Karpas-422 (cell line): ENCODE measurements around the gene ZNF774. TPM values are rescaled to one million over a fixed set of nuclear protein-coding genes. Genes with fewer than 3 reads are reported as not detected.

Experiments
- DNase-seq: peaks from one replicate; pipeline ENCODE4 v3.0.0-alpha.2; 2015
- H2AFZ ChIP-seq: fragments of 200-600 bp; sonication (generic); 2 replicates; pipeline ENCODE4 v1.6.1; 2014; ENCODE audit warnings: antibody characterized with exemption, low read length, mixed read lengths
- H3K27ac ChIP-seq: fragments of 200-600 bp; sonication (generic); 2 replicates; pipeline ENCODE4 v1.5.1; 2014; ENCODE audit warnings: mild to moderate bottlenecking, low read length, moderate library complexity
- H3K27me3 ChIP-seq: fragments of 200-600 bp; sonication (generic); 2 replicates; pipeline ENCODE4 v1.6.1; 2014; ENCODE audit warnings: low read length, mixed read lengths
- H3K36me3 ChIP-seq: fragments of 200-600 bp; sonication (generic); 2 replicates; pipeline ENCODE4 v1.6.1; 2014; ENCODE audit warnings: low read length, mixed read lengths; ENCODE audit not compliant: insufficient read depth
- H3K4me1 ChIP-seq: fragments of 200-600 bp; sonication (generic); 2 replicates; pipeline ENCODE4 v1.6.1; 2014; ENCODE audit warnings: mild to moderate bottlenecking, low read length, mixed read lengths
- H3K4me2 ChIP-seq: fragments of 200-600 bp; sonication (generic); 2 replicates; pipeline ENCODE4 v1.6.1; 2014; ENCODE audit warnings: low read length, low read depth, mild to moderate bottlenecking; ENCODE audit not compliant: poor library complexity, severe bottlenecking
- H3K4me3 ChIP-seq: fragments of 200-600 bp; sonication (generic); 2 replicates; pipeline ENCODE4 v1.5.1; 2014; ENCODE audit warnings: mild to moderate bottlenecking, antibody characterized with exemption, low read length, mixed read lengths
- H3K79me2 ChIP-seq: fragments of 200-600 bp; sonication (generic); 2 replicates; pipeline ENCODE4 v1.6.1; 2014; ENCODE audit warnings: mild to moderate bottlenecking, low read length, mixed read lengths
- H3K9ac ChIP-seq: fragments of 200-600 bp; sonication (generic); 2 replicates; pipeline ENCODE4 v1.6.0; 2014; ENCODE audit warnings: low read length
- H3K9me2 ChIP-seq: fragments of 200-600 bp; sonication (generic), shearing (Covaris generic); replicated peaks from 2 replicates; pipeline ENCODE4 v1.6.0; 2014; ENCODE audit warnings: mild to moderate bottlenecking, low read length, moderate library complexity; ENCODE audit not compliant: insufficient read depth
- H3K9me3 ChIP-seq: fragments of 300-700, 200-600 bp; sonication (generic); 2 replicates; pipeline ENCODE4 v1.6.1; 2014; ENCODE audit warnings: low read length, mixed read lengths
- H4K20me1 ChIP-seq: fragments of 200-600 bp; sonication (generic); 2 replicates; pipeline ENCODE4 v1.6.1; 2014; ENCODE audit warnings: mild to moderate bottlenecking, antibody characterized with exemption, low read length, low read depth; ENCODE audit not compliant: insufficient read depth
- total RNA-seq: library from RNA; depleted of rRNA; stranded (reverse); fragments of >200 nt; shearing (Covaris generic); gene quantifications from 2 replicates; pipeline ENCODE4 v1.2.3, GENCODE V29; 2014; ENCODE audit warnings: low replicate concordance

The ZNF774 gene
- total RNA-seq, 1 experiment from 2014 or later: 0.34 TPM

DNA sequence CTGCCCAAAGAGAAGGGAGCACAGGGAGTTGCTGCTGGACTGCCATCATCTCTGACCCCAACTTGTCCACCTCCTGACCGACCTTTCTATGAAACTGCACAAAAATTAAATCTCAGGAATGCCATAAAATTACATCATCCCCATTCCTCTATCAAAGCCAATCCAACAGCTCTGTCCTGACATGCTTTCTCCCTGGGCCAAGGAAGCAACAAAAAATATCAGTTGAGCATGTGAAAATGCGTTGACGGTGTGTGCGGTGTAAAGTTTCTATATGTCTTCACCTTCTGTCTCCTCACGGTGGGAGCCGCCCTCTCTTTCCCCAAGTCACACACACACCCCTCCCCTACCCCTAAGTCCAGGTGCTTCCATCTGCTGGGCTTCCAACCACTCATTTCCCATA lies 3.6 kb upstream of the ZNF774 start:
- DNase-seq: no peak
- H3K36me3 ChIP-seq: no peaks in the 10 kb centered on the region
- H3K27ac ChIP-seq: no peak overlapping the region
- H3K9me3 ChIP-seq: no peaks in the 10 kb centered on the region
- H3K4me3 ChIP-seq: no peak overlapping the region
- no peaks in the 10 kb centered on the region for H4K20me1 ChIP-seq
- H3K27me3 ChIP-seq: no peaks in the 10 kb centered on the region
- no peak overlapping the region for H3K9ac ChIP-seq
- no peak overlapping the region for H2AFZ ChIP-seq
- H3K9me2 ChIP-seq: no peaks in the 10 kb centered on the region
- no peaks in the 10 kb centered on the region for H3K79me2 ChIP-seq
- H3K4me1 ChIP-seq: peaks cover 15% of the 10 kb centered on the region
- no peak overlapping the region for H3K4me2 ChIP-seq

DNA sequence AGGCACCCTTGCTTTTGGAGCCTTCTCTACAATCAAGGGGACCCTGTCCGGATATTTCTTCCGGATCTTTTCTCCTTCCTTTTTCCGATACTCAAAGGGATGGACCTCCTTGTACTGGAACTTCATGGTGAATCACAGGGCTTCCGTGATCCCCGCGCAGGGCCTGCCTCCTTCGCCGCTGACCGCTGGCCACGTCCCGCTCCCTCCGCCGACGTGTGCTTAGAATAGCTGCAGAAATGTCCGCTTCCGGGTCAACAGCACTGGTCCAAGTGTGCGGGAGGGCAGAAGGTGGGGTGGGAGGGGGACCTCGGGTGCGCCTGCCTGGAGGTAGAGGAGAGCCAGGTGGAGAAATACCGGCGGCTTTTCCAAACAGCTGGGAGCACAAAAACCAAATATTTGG lies 3.0 kb upstream of the ZNF774 start:
- no peaks in the 10 kb centered on the region for H4K20me1 ChIP-seq
- no peak overlapping the region for H3K27ac ChIP-seq
- no peaks in the 10 kb centered on the region for H3K9me2 ChIP-seq
- no peak overlapping the region for H3K9ac ChIP-seq
- H3K4me3 ChIP-seq: no peak overlapping the region
- DNase-seq: no peak
- H3K27me3 ChIP-seq: no peaks in the 10 kb centered on the region
- no peak overlapping the region for H2AFZ ChIP-seq
- H3K4me1 ChIP-seq: peaks cover 10% of the 10 kb centered on the region
- H3K79me2 ChIP-seq: no peaks in the 10 kb centered on the region
- no peaks in the 10 kb centered on the region for H3K9me3 ChIP-seq
- no peak overlapping the region for H3K4me2 ChIP-seq
- H3K36me3 ChIP-seq: no peaks in the 10 kb centered on the region

DNA sequence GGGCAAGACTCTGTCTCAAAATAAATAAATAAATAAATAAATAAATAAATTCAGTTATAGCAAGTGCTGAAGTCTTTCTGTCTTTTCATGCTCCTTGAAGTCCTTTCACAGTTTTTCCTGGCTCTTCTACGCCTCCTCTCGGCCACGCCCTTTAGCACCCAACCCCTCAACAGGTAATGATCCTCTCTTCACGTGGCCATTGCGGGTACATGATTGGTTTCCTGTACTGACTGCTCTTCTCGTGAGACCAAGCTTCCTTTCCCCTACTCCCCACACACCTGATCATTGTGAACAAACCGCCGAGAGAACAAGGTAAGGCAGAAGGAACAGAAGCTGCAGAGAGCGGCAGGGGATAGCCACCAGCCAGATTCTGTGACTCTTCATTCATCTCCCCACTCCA lies 2.3 kb upstream of the ZNF774 start:
- Histone ChIP-seq H3K4me2 (no peak overlapping the region), H3K4me3 (no peak overlapping the region), H2AFZ (no peak overlapping the region), H3K9ac (no peak overlapping the region), H3K36me3 (no peaks in the 10 kb centered on the region), H3K79me2 (no peaks in the 10 kb centered on the region), H3K9me3 (no peaks in the 10 kb centered on the region), H3K27me3 (no peaks in the 10 kb centered on the region), H3K4me1 (peaks cover 8% of the 10 kb centered on the region), H4K20me1 (no peaks in the 10 kb centered on the region), H3K9me2 (no peaks in the 10 kb centered on the region), H3K27ac (no peak overlapping the region)
- no peak for DNase-seq

DNA sequence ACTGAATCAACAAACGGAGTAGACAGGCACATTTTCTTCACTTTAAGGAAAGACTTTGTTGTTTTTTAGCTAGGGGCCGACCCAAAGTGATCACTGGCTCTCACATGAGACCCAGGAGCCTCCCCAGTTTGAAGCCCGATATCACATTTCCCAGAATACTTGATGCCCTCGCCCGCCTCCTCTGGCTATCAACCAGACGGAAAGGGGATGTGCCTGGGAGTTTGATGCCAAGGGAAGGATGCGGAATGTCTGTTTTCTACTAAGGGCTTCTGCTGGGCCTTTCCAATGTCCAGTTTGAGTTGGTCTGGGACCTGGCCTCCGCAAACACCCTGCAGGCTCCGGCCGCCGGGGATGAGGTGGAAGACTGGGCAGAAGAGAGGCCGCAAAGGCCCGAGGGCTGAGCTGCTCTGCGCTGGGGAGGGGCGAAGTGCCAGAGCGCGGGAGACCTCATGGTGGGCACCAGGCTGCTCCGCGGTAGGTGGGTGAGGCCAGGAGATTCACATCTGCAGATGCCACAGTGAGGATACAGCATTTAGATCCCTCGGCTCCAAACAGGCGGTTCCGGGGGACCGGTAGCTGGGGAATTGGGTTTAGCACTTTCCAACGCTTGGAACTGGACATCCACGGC lies 491 bp upstream of the ZNF774 start:
- Histone ChIP-seq H3K79me2 (no peaks in the 10 kb centered on the region), H3K9ac (no peak overlapping the region), H3K4me3 (peak overlapping the region; percentile 84; the same call in 1 of the 2 replicates)

GRCh38 chr15:90354986-90355385 lies 2.9 kb downstream of the ZNF774 start:
- no peak overlapping the region for H2AFZ ChIP-seq
- no peaks in the 10 kb centered on the region for H3K79me2 ChIP-seq
- H3K4me1 ChIP-seq: peaks cover 8% of the 10 kb centered on the region
- H3K9me2 ChIP-seq: no peaks in the 10 kb centered on the region
- no peaks in the 10 kb centered on the region for H4K20me1 ChIP-seq
- H3K4me3 ChIP-seq: no peak overlapping the region
- no peaks in the 10 kb centered on the region for H3K27me3 ChIP-seq
- no peaks in the 10 kb centered on the region for H3K36me3 ChIP-seq
- H3K9ac ChIP-seq: no peak overlapping the region
- DNase-seq: no peak
- no peak overlapping the region for H3K27ac ChIP-seq
- no peaks in the 10 kb centered on the region for H3K9me3 ChIP-seq
- no peak overlapping the region for H3K4me2 ChIP-seq

More for the DNA sequence above, 491 bp upstream of the ZNF774 start:
- H4K20me1 ChIP-seq: no peaks in the 10 kb centered on the region
- H3K4me1 ChIP-seq: peaks cover 8% of the 10 kb centered on the region
- no peaks in the 10 kb centered on the region for H3K9me3 ChIP-seq
- peak overlapping the region; percentile 44; the same call in 1 of the 2 replicates for H2AFZ ChIP-seq
- H3K27ac ChIP-seq: no peak overlapping the region
- H3K9me2 ChIP-seq: no peaks in the 10 kb centered on the region
- no peaks in the 10 kb centered on the region for H3K36me3 ChIP-seq
- peak; percentile 16 for DNase-seq
- H3K27me3 ChIP-seq: no peaks in the 10 kb centered on the region
- H3K4me2 ChIP-seq: peak overlapping the region; percentile 88

DNA sequence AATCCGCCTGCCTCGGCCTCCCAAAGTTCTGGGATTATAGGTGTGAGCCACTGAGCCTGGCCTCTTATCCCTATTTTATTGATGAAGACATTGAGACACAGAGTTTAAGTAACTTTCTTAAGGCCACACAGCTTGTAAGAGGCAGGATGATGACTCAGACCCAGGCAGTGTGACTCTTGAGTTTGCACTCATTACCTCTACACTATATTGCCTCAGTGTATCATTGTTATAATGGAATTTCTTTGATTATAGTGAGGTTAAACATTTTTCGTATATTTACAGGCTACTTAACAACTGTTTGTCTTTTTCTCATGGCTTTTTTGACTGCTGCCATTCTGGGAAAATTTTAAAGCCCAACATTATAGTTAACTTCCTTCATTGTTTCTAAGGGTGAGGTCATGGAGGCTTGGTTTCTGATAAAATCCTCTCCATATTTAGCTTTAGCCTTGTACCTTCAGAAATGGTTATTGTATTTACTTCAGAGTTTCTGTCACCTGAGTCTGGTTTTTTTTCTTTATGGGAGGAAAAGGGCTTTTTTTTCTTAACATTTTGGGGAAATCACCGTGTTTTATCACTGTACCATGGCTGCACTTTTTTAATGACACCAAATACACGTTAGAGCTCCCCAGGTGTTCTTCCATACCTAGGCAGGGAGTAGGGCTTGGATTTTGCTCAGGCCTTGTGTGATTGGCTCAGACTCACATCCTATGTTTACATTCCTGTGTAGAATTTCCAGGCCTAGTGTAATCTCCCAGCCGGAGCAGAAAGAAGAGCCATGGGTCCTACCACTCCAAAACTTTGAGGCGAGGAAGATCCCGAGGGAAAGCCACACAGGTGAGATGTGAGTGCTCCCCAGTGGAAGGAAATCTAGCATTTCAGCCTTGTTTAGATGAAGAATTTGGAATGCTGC lies 6.3 kb downstream of the ZNF774 start:
- Histone ChIP-seq H3K4me1 (no peaks in the 10 kb centered on the region), H3K9me3 (no peaks in the 10 kb centered on the region), H4K20me1 (no peaks in the 10 kb centered on the region), H3K4me2 (no peak overlapping the region), H2AFZ (no peak overlapping the region), H3K9me2 (no peaks in the 10 kb centered on the region), H3K27ac (no peak overlapping the region), H3K4me3 (no peak overlapping the region), H3K27me3 (no peaks in the 10 kb centered on the region), H3K9ac (no peak overlapping the region), H3K79me2 (no peaks in the 10 kb centered on the region), H3K36me3 (no peaks in the 10 kb centered on the region)
- peak; percentile 29 for DNase-seq

GRCh38 chr15:90360746-90361145 lies 8.7 kb downstream of the ZNF774 start:
- no peak for DNase-seq
- Histone ChIP-seq H3K4me3 (no peak overlapping the region), H4K20me1 (no peaks in the 10 kb centered on the region), H2AFZ (no peak overlapping the region), H3K27ac (no peak overlapping the region), H3K4me1 (no peaks in the 10 kb centered on the region), H3K27me3 (no peaks in the 10 kb centered on the region), H3K79me2 (no peaks in the 10 kb centered on the region), H3K9me3 (no peaks in the 10 kb centered on the region), H3K9me2 (no peaks in the 10 kb centered on the region), H3K9ac (no peak overlapping the region), H3K4me2 (no peak overlapping the region), H3K36me3 (no peaks in the 10 kb centered on the region)

- Histone ChIP-seq H3K9me3 (no peaks in the 10 kb centered on the region), H3K27me3 (no peaks in the 10 kb centered on the region), H2AFZ (no peak overlapping the region), H4K20me1 (no peaks in the 10 kb centered on the region), H3K9me2 (no peaks in the 10 kb centered on the region), H3K36me3 (no peaks in the 10 kb centered on the region), H3K27ac (no peak overlapping the region), H3K9ac (no peak overlapping the region), H3K4me2 (no peak overlapping the region), H3K4me3 (no peak overlapping the region), H3K4me1 (no peaks in the 10 kb centered on the region), H3K79me2 (no peaks in the 10 kb centered on the region)
- no peak for DNase-seq
These were observed 10.8 kb downstream of the ZNF774 start for GRCh38 chr15:90362936-90363212.
